Measurements from ENCODE around the gene PALD1. TPM values are rescaled to one million over a fixed set of nuclear protein-coding genes. Genes with fewer than 3 reads are reported as not detected.

Gene PALD1
- total RNA-seq, 2 experiments from 2014 or later: 0.36 to 0.44 TPM

GRCh38 chr10:70437721-70438120 is 40.8 kb upstream of the PALD1 start:
- Mint-ChIP-seq H3K9me3 (no peaks in the 10 kb centered on the region), H3K27ac (no peak overlapping the region)
- POLR2A ChIA-PET: no interaction called here

GRCh38 chr10:70440296-70441160 is 38.0 kb upstream of the PALD1 start:
- H3K9me3 Mint-ChIP-seq: no peaks in the 10 kb centered on the region
- Histone ChIP-seq H3K36me3 (ENCODE audit: insufficient read depth, low read length) (no peaks in the 10 kb centered on the region), H3K27me3 (ENCODE audit: control insufficient read depth in 1 of 2, insufficient read depth in 2 of 2, low read length in 2 of 2) (peaks cover 39 to 45% of the 10 kb centered on the region in 2 experiments), H3K4me1 (ENCODE audit: insufficient read depth, low read length) (peaks cover 18% of the 10 kb centered on the region), H3K9me3 (ENCODE audit: control insufficient read depth in 1 of 2, insufficient read depth in 1 of 2, low read length in 2 of 2) (peaks cover 0 to 15% of the 10 kb centered on the region in 2 experiments), H3K27ac (ENCODE audit: low read depth in 1 of 2, low read length in 2 of 2) (no peak overlapping the region), H3K4me3 (ENCODE audit: low read length) (peak overlapping the region; percentile 28)
- ATAC-seq (ENCODE audit: poor library complexity): peak; percentile 65
- ChIA-PET CTCF (no interaction called here), POLR2A (interaction anchor here (1.3 kb wide), 1 partner anchor 8 kb away, joined by 3 read pairs; no protein-coding TSS in a partner anchor)
- H3K4me3 Mint-ChIP-seq: peak overlapping the region; percentile 79
- no peak for TF ChIP-seq CTCF (IDR thresholded peaks at IDR 0.05)
- H3K27me3 Mint-ChIP-seq: peaks cover 52% of the 10 kb centered on the region
- peaks cover 11% of the 10 kb centered on the region for H3K4me1 Mint-ChIP-seq (ENCODE audit: low read depth)
- no peak for DNase-seq
- intact Hi-C loops (cut with DNase I, micrococcal nuclease): no loop called here
- H3K27ac Mint-ChIP-seq: no peak overlapping the region
- no peaks in the 10 kb centered on the region for H3K36me3 Mint-ChIP-seq (ENCODE audit: low read depth)

More at GRCh38 chr10:70437721-70438120, 40.8 kb upstream of the PALD1 start:
- Histone ChIP-seq H3K27ac (ENCODE audit: low read depth in 1 of 2, low read length in 2 of 2) (no peak overlapping the region), H3K27me3 (ENCODE audit: control insufficient read depth in 1 of 2, insufficient read depth in 2 of 2, low read length in 2 of 2) (peaks cover 35 to 42% of the 10 kb centered on the region in 2 experiments), H3K36me3 (ENCODE audit: insufficient read depth, low read length) (no peaks in the 10 kb centered on the region), H3K9me3 (ENCODE audit: control insufficient read depth in 1 of 2, insufficient read depth in 1 of 2, low read length in 2 of 2) (peaks cover 0 to 15% of the 10 kb centered on the region in 2 experiments), H3K4me3 (ENCODE audit: low read length) (no peak overlapping the region), H3K4me1 (ENCODE audit: insufficient read depth, low read length) (peaks cover 31% of the 10 kb centered on the region)
- H3K4me3 Mint-ChIP-seq: no peak overlapping the region
- ATAC-seq (ENCODE audit: poor library complexity) (no peak), DNase-seq (no peak)
- CTCF ChIA-PET: no interaction called here
- TF ChIP-seq CTCF (IDR thresholded peaks at IDR 0.05): no peak
- peaks cover 31% of the 10 kb centered on the region for H3K4me1 Mint-ChIP-seq (ENCODE audit: low read depth)
- H3K36me3 Mint-ChIP-seq (ENCODE audit: low read depth): no peaks in the 10 kb centered on the region
- intact Hi-C loops (cut with DNase I, micrococcal nuclease): no loop called here
- H3K27me3 Mint-ChIP-seq: peaks cover 39% of the 10 kb centered on the region

GRCh38 chr10:70441161-70441894 is 37.2 kb upstream of the PALD1 start, which contains the start of gene NODAL:
NODAL (minus strand) TSS chr10:70441681; CDS start chr10:70441667, 14 bp downstream.
- TF ChIP-seq CTCF (IDR thresholded peaks at IDR 0.05): no peak
- Mint-ChIP-seq H3K9me3 (no peaks in the 10 kb centered on the region), H3K4me1 (ENCODE audit: low read depth) (peaks cover 11% of the 10 kb centered on the region), H3K27me3 (peaks cover 57% of the 10 kb centered on the region), H3K27ac (no peak within 1 kb of the TSS), H3K36me3 (ENCODE audit: low read depth) (no peaks in the 10 kb centered on the region), H3K4me3 (peak within 1 kb of the TSS; percentile 79)
- peaks cover 0 to 15% of the 10 kb centered on the region in 2 experiments for H3K9me3 ChIP-seq (ENCODE audit: control insufficient read depth in 1 of 2, insufficient read depth in 1 of 2, low read length in 2 of 2)
- no peak within 1 kb of the TSS for H3K27ac ChIP-seq (ENCODE audit: low read depth in 1 of 2, low read length in 2 of 2)
- POLR2A ChIA-PET: interaction anchor here (1.3 to 1.4 kb wide), 2 partner anchors 9 to 10 kb away, joined by 3 to 4 read pairs; no protein-coding TSS in a partner anchor
- H3K27me3 ChIP-seq (ENCODE audit: control insufficient read depth in 1 of 2, insufficient read depth in 2 of 2, low read length in 2 of 2): peaks cover 39 to 45% of the 10 kb centered on the region in 2 experiments
- peaks cover 18% of the 10 kb centered on the region for H3K4me1 ChIP-seq (ENCODE audit: insufficient read depth, low read length)
- DNase-seq (peak in 3 of 14 experiments; percentile 15 to 34 (median 15)), ATAC-seq (ENCODE audit: poor library complexity) (peak; percentile 63)
- no peaks in the 10 kb centered on the region for H3K36me3 ChIP-seq (ENCODE audit: insufficient read depth, low read length)
- CTCF ChIA-PET: no interaction called here
- H3K4me3 ChIP-seq (ENCODE audit: low read length): peak within 1 kb of the TSS; percentile 30
- intact Hi-C loops (cut with DNase I, micrococcal nuclease): no loop called here

Measured in CD4-positive, alpha-beta T cell (primary cell).